22Rv1 (cell line): Measurements from ENCODE around the gene NUP160.
"Not testable (repeated sequence)": the region's sequence is repeated elsewhere in the genome, so short reads cannot be mapped to it uniquely, and the experiment has no call there.

Experiments used
- ZFX ChIP-seq: fragments of 450-650 bp; IDR thresholded peaks from 2 replicates; pipeline ENCODE4 v1.6.1; 2017; ENCODE audit warnings: antibody characterized with exemption, borderline replicate concordance
- TF ChIP-seq, protein P1 (sequence below): fragments of 450-650 bp; IDR thresholded peaks from 2 replicates; pipeline ENCODE4 v1.5.1; 2017; ENCODE audit warnings: mild to moderate bottlenecking

DNA sequence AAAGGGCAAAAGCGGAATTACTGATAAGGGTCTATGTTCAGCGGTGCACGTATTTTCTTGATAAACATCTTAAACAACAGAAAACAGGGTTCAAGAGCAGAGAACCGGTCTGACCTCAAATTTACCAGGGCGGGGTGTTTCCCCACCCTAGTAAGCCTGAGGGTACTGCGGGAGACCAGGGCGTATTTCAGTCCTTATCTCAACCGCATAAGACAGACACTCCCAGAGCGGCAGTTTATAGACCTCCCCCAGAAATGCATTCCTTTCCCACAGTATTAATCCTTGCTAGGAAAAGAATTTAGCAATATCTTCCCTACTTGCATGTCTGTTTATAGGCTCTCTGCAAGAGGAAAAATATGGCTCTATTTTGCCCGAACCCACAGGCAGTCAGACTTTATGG is 27.7 kb upstream of the NUP160 start:
- TF ChIP-seq, protein P1, sequence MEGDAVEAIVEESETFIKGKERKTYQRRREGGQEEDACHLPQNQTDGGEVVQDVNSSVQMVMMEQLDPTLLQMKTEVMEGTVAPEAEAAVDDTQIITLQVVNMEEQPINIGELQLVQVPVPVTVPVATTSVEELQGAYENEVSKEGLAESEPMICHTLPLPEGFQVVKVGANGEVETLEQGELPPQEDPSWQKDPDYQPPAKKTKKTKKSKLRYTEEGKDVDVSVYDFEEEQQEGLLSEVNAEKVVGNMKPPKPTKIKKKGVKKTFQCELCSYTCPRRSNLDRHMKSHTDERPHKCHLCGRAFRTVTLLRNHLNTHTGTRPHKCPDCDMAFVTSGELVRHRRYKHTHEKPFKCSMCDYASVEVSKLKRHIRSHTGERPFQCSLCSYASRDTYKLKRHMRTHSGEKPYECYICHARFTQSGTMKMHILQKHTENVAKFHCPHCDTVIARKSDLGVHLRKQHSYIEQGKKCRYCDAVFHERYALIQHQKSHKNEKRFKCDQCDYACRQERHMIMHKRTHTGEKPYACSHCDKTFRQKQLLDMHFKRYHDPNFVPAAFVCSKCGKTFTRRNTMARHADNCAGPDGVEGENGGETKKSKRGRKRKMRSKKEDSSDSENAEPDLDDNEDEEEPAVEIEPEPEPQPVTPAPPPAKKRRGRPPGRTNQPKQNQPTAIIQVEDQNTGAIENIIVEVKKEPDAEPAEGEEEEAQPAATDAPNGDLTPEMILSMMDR, result not testable (repeated sequence)
- TF ChIP-seq ZFX, result not testable (repeated sequence)
